ACC112 (cell line): ENCODE results near the gene NCAPH2.

Experiments used
- H2AFZ ChIP-seq: fragments of 200-600 bp; sonication (generic); one replicate; pipeline ENCODE4 v1.6.0; 2017; ENCODE audit warnings: antibody characterized with exemption, low read length; ENCODE audit not compliant: unreplicated experiment
- H3K27ac ChIP-seq: fragments of 200-600 bp; sonication (generic); 2 replicates; pipeline ENCODE4 v1.5.1; 2014; ENCODE audit warnings: low read depth, mild to moderate bottlenecking, antibody characterized with exemption, low read length, moderate library complexity
- H3K27me3 ChIP-seq: fragments of 200-600 bp; sonication (generic); 2 replicates; pipeline ENCODE4 v1.6.1; 2014; ENCODE audit warnings: mild to moderate bottlenecking, antibody characterized with exemption, low read length, moderate library complexity, mixed read lengths; ENCODE audit not compliant: insufficient read depth
- H3K36me3 ChIP-seq: fragments of 200-600 bp; sonication (generic); 2 replicates; pipeline ENCODE4 v1.6.1; 2016; ENCODE audit warnings: mild to moderate bottlenecking, antibody characterized with exemption, low read length, moderate library complexity, mixed read lengths; ENCODE audit not compliant: insufficient read depth
- H3K4me1 ChIP-seq: fragments of 200-600 bp; sonication (generic); one replicate; pipeline ENCODE4 v1.6.1; 2016; ENCODE audit warnings: low read length, mixed read lengths; ENCODE audit not compliant: insufficient read depth, unreplicated experiment, control insufficient read depth
- H3K4me3 ChIP-seq: fragments of 200-600 bp; sonication (generic); 2 replicates; pipeline ENCODE4 v1.5.1; 2014; ENCODE audit warnings: mild to moderate bottlenecking, low read depth, low read length
- H3K79me2 ChIP-seq: fragments of 200-600 bp; sonication (generic); one replicate; pipeline ENCODE4 v1.6.0; 2016; ENCODE audit warnings: low read length; ENCODE audit not compliant: control insufficient read depth, unreplicated experiment, insufficient read depth

The NCAPH2 gene

DNA sequence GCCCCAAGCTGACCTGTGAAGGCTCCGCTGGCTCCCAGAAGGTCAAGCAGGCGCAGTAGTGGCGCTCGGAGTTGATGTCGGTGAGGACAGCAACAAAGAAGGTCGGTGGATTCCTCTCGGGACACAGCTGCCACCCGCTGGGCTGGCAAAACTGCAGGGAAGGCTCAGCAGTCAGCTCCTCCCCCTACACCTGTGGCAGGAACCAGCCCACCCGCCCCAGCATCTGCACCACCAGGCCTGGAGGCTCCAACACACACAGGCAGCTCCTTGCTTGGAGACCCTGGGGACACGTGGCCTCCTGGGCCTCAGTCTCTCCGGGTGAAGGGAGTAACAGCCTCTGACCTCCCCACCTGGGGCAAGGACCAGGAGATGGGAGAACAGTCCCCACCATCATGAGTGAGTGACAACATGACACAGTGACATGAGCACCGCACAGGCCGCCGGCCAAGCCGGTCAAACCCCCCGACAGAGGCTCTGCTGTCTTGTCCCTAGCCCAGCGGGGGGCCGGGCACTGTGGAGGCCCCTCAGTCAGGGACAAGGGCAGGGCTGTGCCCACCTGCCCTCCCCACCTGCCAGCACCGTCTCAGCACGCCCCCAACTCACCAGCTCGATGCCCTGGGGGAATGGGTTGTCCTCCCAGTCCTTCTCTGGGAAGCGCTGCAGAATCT is 40.1 kb upstream of the NCAPH2 start:
- no peaks in the 10 kb centered on the region for H3K36me3 ChIP-seq
- no peak overlapping the region for H3K27ac ChIP-seq
- peaks cover 30% of the 10 kb centered on the region for H3K79me2 ChIP-seq
- H3K27me3 ChIP-seq: no peaks in the 10 kb centered on the region
- no peak overlapping the region for H2AFZ ChIP-seq
- H3K4me1 ChIP-seq: peaks cover 14% of the 10 kb centered on the region
- H3K4me3 ChIP-seq: no peak overlapping the region

- H3K36me3 ChIP-seq: no peaks in the 10 kb centered on the region
- no peak overlapping the region for H2AFZ ChIP-seq
- H3K4me3 ChIP-seq: no peak overlapping the region
- no peaks in the 10 kb centered on the region for H3K27me3 ChIP-seq
- H3K79me2 ChIP-seq: peaks cover 37% of the 10 kb centered on the region
- H3K27ac ChIP-seq: no peak overlapping the region
- peaks cover 19% of the 10 kb centered on the region for H3K4me1 ChIP-seq
Observed at GRCh38 chr22:50468626-50469025, 39.4 kb upstream of the NCAPH2 start.

GRCh38 chr22:50469377-50470305 is 38.4 kb upstream of the NCAPH2 start:
- Histone ChIP-seq H3K79me2 (peaks cover 43% of the 10 kb centered on the region), H3K27me3 (no peaks in the 10 kb centered on the region), H3K4me3 (no peak overlapping the region), H3K36me3 (no peaks in the 10 kb centered on the region), H2AFZ (no peak overlapping the region), H3K27ac (no peak overlapping the region), H3K4me1 (peaks cover 20% of the 10 kb centered on the region)

GRCh38 chr22:50470491-50470890 is 37.5 kb upstream of the NCAPH2 start:
- Histone ChIP-seq H3K4me3 (no peak overlapping the region), H3K79me2 (peaks cover 43% of the 10 kb centered on the region), H3K36me3 (no peaks in the 10 kb centered on the region), H2AFZ (no peak overlapping the region), H3K27me3 (no peaks in the 10 kb centered on the region), H3K4me1 (peaks cover 23% of the 10 kb centered on the region), H3K27ac (no peak overlapping the region)

- no peak overlapping the region for H3K27ac ChIP-seq
- peaks cover 24% of the 10 kb centered on the region for H3K4me1 ChIP-seq
- no peaks in the 10 kb centered on the region for H3K36me3 ChIP-seq
- H3K79me2 ChIP-seq: peaks cover 43% of the 10 kb centered on the region
- no peak overlapping the region for H3K4me3 ChIP-seq
- H3K27me3 ChIP-seq: no peaks in the 10 kb centered on the region
- H2AFZ ChIP-seq: no peak overlapping the region
Observed at GRCh38 chr22:50471197-50471847, 36.7 kb upstream of the NCAPH2 start.

- Histone ChIP-seq H3K36me3 (no peaks in the 10 kb centered on the region), H3K79me2 (peaks cover 43% of the 10 kb centered on the region), H3K4me1 (peaks cover 24% of the 10 kb centered on the region), H2AFZ (no peak overlapping the region), H3K4me3 (no peak overlapping the region), H3K27me3 (no peaks in the 10 kb centered on the region), H3K27ac (no peak overlapping the region)
Observed at GRCh38 chr22:50471962-50472361, 36.1 kb upstream of the NCAPH2 start.

DNA sequence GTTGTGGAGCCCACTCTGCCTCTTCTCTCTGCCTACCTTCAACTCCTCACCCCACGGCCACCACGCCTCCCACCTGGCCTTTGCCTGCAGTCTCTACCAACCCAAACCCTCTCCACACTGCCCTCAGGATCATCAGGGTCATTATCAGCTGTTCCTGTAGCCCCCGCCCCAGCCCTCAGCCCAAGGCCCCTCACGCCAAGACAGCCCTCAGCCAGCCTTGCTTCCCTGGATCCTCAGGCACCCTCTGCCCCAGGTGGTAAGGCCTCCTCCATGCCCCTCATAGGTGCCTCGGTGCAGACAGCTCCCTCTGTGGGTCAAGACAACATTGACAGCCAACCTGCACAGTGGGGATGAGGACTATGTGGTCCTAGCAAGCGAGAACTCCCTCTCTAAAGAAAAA is 34.9 kb upstream of the NCAPH2 start:
- Histone ChIP-seq H3K27me3 (no peaks in the 10 kb centered on the region), H2AFZ (no peak overlapping the region), H3K36me3 (no peaks in the 10 kb centered on the region), H3K27ac (no peak overlapping the region), H3K4me1 (peaks cover 24% of the 10 kb centered on the region), H3K4me3 (peak overlapping the region; percentile 92; the same call in 1 of the 2 replicates), H3K79me2 (peaks cover 43% of the 10 kb centered on the region)

DNA sequence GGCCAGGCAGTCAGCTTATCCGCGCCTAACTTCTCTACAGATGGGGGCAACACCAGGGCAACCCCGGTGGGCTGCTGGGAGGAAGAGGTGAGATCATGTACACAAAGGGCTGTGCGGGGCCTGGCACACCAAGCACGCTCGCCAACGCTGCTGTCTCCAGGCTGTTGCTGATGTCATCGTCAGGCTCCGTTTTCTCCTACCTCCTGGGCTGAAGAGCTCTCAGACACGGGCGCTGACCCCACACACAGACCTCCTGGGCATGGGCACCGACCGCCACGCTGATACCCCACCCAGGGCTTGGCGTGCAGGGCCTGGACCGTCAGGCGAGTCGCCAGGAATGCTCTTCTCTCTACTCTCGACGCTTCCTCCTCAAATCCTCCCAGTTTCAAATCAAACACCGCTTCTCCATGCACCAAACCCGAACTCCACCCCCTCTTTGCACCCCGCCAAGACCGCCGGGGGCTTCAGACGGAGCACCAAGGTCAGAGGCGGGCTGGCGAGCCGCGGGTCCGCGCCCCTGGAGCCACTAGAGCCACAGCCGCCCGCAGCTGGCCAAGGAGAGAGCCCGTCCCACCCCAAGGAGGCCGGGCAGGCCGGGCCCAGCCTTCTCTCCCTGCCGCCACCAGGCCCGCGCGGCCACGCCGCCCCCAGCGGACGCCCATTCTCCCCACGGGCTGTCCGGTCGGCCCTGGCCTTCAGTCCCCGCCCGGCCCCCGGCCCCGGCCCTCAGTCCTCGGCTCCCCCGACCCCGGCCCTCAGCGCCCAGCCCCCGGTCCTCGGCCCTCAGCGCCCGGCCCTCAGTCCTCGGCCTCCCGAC is 34.0 kb upstream of the NCAPH2 start:
- Histone ChIP-seq H3K4me3 (peak overlapping the region; percentile 92), H3K27ac (no peak overlapping the region), H3K36me3 (no peaks in the 10 kb centered on the region), H3K79me2 (peaks cover 43% of the 10 kb centered on the region), H3K4me1 (peaks cover 24% of the 10 kb centered on the region), H3K27me3 (no peaks in the 10 kb centered on the region), H2AFZ (no peak overlapping the region)

DNA sequence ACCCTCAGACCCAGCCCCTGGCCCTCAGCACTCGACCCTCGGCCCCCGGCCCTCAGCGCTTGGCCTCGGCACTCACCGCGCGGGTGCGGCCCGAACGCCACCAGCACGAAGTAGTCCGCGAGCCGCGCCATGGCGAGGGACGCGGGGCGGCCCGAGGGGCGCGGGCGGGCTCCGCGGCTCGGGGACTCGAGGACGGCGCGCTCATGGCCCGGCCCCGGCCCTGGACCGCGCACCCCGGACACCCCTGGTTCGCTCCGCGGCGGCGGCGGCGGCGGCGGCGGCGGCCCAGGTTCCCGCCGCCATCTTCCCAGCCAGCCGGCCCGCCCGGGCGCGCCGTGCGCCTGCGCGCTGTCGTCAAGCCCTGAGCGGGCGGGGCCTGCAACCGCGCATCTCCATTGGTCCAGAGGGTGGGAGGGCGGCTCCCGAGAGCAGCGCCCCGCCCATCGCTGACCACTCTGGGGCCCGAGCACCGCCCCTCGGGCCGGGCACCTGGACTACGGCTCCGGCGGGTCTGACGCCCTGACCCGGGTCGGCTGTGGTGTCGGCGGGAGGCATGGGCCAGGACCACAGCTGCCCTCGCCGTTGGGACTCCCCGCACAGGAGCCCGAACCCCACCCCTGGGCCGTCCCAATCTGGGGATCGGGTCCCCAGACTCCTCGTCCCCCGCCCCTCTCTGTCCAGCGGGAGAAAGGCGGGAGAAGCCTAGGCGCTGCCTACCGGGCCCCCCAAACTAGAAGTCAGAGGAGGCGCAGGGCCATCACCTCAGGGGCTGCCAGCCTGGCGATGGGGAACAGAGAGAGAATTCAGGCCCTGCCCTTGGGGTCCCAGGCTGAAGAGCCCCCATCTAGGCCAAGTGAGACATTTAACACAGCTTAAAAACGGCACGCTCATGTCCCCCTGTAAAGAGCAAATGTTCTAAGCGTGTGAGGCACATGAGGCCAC is 33.0 kb upstream of the NCAPH2 start, which contains the start of gene SBF1:
Gene SBF1, minus strand, starts transcription at position 326 of the 942 bp plus-strand sequence. Its CDS starts 195 bp downstream, at position 131.
- Histone ChIP-seq H3K4me3 (peak within 1 kb of the TSS; percentile 92), H3K27me3 (no peaks in the 10 kb centered on the region), H3K79me2 (peaks cover 41% of the 10 kb centered on the region), H3K36me3 (no peaks in the 10 kb centered on the region), H3K4me1 (peaks cover 17% of the 10 kb centered on the region), H3K27ac (no peak within 1 kb of the TSS), H2AFZ (peak within 1 kb of the TSS; percentile 81)
